Measurements from ENCODE around the gene HOXB8.

- TF ChIP-seq, protein P1, sequence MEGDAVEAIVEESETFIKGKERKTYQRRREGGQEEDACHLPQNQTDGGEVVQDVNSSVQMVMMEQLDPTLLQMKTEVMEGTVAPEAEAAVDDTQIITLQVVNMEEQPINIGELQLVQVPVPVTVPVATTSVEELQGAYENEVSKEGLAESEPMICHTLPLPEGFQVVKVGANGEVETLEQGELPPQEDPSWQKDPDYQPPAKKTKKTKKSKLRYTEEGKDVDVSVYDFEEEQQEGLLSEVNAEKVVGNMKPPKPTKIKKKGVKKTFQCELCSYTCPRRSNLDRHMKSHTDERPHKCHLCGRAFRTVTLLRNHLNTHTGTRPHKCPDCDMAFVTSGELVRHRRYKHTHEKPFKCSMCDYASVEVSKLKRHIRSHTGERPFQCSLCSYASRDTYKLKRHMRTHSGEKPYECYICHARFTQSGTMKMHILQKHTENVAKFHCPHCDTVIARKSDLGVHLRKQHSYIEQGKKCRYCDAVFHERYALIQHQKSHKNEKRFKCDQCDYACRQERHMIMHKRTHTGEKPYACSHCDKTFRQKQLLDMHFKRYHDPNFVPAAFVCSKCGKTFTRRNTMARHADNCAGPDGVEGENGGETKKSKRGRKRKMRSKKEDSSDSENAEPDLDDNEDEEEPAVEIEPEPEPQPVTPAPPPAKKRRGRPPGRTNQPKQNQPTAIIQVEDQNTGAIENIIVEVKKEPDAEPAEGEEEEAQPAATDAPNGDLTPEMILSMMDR (conservative IDR thresholded peaks at IDR 0.05 in 1 of 2, IDR thresholded peaks at IDR 0.05 in 1 of 2; ENCODE audit: low read depth in 1 of 2, low read length in 2 of 2), result no peak
- TF ChIP-seq EZH2 (IDR thresholded peaks at IDR 0.05; ENCODE audit: low read length, missing control alignments), result no peak
These were observed 27.6 kb downstream of the HOXB8 start for GRCh38 chr17:48587276-48588073.

Data from fibroblast of lung (primary cell).